CD14-positive monocyte (primary cell): ENCODE measurements around the gene SFT2D2. TPM values are rescaled to one million over a fixed set of nuclear protein-coding genes. Genes with fewer than 3 reads are reported as not detected.

Experiments
- DNase-seq, 3 donors: peaks; one replicate each; pipeline ENCODE4 v3.0.0-alpha.2; 2011 to 2022
- H2AFZ ChIP-seq: 2 replicates; pipeline ENCODE4 v1.6.0; 2012; ENCODE audit warnings: mild to moderate bottlenecking, low read depth, low read length, inconsistent platforms; ENCODE audit not compliant: insufficient read depth, poor library complexity, severe bottlenecking
- H3K27ac ChIP-seq, 2 donors: 1 replicate in 1 of 2; 2 replicates in 1 of 2; pipeline ENCODE4 v1.5.1; 2012 to 2013; ENCODE audit warnings: low read length in 2 of 2, control low read depth in 1 of 2, inconsistent platforms in 1 of 2, low read depth in 1 of 2, mild to moderate bottlenecking in 1 of 2
- H3K27me3 ChIP-seq, 2 donors: one replicate each; pipeline versions ENCODE4 v1.6.0 to v1.6.1; 2011 to 2013; ENCODE audit warnings: low read length in 2 of 2; ENCODE audit not compliant: control insufficient read depth in 2 of 2, insufficient read depth in 2 of 2
- H3K36me3 ChIP-seq, 2 donors: replicated peaks in 1 of 2; 1 replicate in 1 of 2; 2 replicates in 1 of 2; pipeline versions ENCODE4 v1.5.1 to v1.6.1; 2012 to 2013; ENCODE audit warnings: low read length in 2 of 2, control low read depth in 1 of 2, inconsistent platforms in 1 of 2, mild to moderate bottlenecking in 1 of 2; ENCODE audit not compliant: insufficient read depth in 2 of 2, control insufficient read depth in 1 of 2
- H3K4me1 ChIP-seq, 2 donors: 1 replicate in 1 of 2; 2 replicates in 1 of 2; pipeline versions ENCODE4 v1.5.1 to v1.6.1; 2012 to 2013; ENCODE audit warnings: low read length in 2 of 2, control low read depth in 1 of 2, inconsistent platforms in 1 of 2, mild to moderate bottlenecking in 1 of 2, moderate library complexity in 1 of 2; ENCODE audit not compliant: insufficient read depth in 2 of 2, control insufficient read depth in 1 of 2
- H3K4me2 ChIP-seq: replicated peaks from 2 replicates; pipeline ENCODE3; 2012; ENCODE audit warnings: low read length, moderate library complexity, mild to moderate bottlenecking; ENCODE audit not compliant: poor library complexity, severe bottlenecking; ENCODE audit errors: extremely low read depth
- H3K4me3 ChIP-seq, 3 experiments: fragments of 200-600 bp in 1 of 3; sonication (generic) in 1 of 3; replicated peaks in 1 of 3; 1 replicate in 2 of 3; 2 replicates in 1 of 3; pipeline ENCODE4 v1.5.1; 2011 to 2013; ENCODE audit warnings: low read length in 3 of 3, mild to moderate bottlenecking in 3 of 3, control low read depth in 2 of 3, low read depth in 2 of 3, inconsistent platforms in 1 of 3, moderate library complexity in 1 of 3
- H3K79me2 ChIP-seq: 2 replicates; pipeline ENCODE4 v1.6.0; 2012; ENCODE audit warnings: mild to moderate bottlenecking, control low read depth, inconsistent platforms, low read length, moderate library complexity; ENCODE audit not compliant: insufficient read depth
- H3K9ac ChIP-seq: 2 replicates; pipeline ENCODE4 v1.6.0; 2017; ENCODE audit warnings: low read length, mild to moderate bottlenecking; ENCODE audit not compliant: insufficient read depth, poor library complexity, severe bottlenecking
- H3K9me3 ChIP-seq, 2 donors: replicated peaks in 1 of 2; 1 replicate in 1 of 2; 2 replicates in 1 of 2; pipeline versions ENCODE4 v1.5.1 to v1.6.1; 2012 to 2013; ENCODE audit warnings: low read length in 2 of 2, control low read depth in 1 of 2; ENCODE audit not compliant: control insufficient read depth in 1 of 2, insufficient read depth in 1 of 2
- H4K20me1 ChIP-seq: 2 replicates; pipeline ENCODE4 v1.6.0; 2012; ENCODE audit warnings: mild to moderate bottlenecking, low read length, control low read depth, moderate library complexity; ENCODE audit not compliant: insufficient read depth
- H3K27ac Mint-ChIP-seq, 7 donors: one replicate each; pipeline ENCODE4 v1.8.0; 2020; ENCODE audit warnings: mild to moderate bottlenecking in 7 of 7, mixed read lengths in 7 of 7, moderate library complexity in 6 of 7, inconsistent platforms in 2 of 7
- H3K27me3 Mint-ChIP-seq, 3 donors: one replicate each; pipeline ENCODE4 v1.8.0; 2021 to 2022; ENCODE audit warnings: low read depth in 3 of 3, mild to moderate bottlenecking in 3 of 3, mixed read lengths in 3 of 3, moderate library complexity in 3 of 3, inconsistent platforms in 1 of 3
- H3K36me3 Mint-ChIP-seq, 2 donors: one replicate each; pipeline ENCODE4 v1.8.0; 2020; ENCODE audit warnings: mixed read lengths in 2 of 2, inconsistent platforms in 1 of 2, mild to moderate bottlenecking in 1 of 2
- H3K4me1 Mint-ChIP-seq: one replicate; pipeline ENCODE4 v1.8.0; 2020; ENCODE audit warnings: mild to moderate bottlenecking, mixed read lengths
- H3K4me3 Mint-ChIP-seq, 2 donors: one replicate each; pipeline ENCODE4 v1.8.0; 2020; ENCODE audit warnings: mild to moderate bottlenecking in 2 of 2, mixed read lengths in 2 of 2, moderate library complexity in 1 of 2
- H3K9me3 Mint-ChIP-seq, 7 donors: one replicate each; pipeline ENCODE4 v1.8.0; 2020 to 2022; ENCODE audit warnings: mixed read lengths in 7 of 7, mild to moderate bottlenecking in 6 of 7, moderate library complexity in 6 of 7, inconsistent platforms in 2 of 7
- WGBS: methylation state at CpG from one replicate; pipeline ENCODE4 v1.1.5; 2013; ENCODE audit warnings: missing lambda C conversion rate; ENCODE audit not compliant: insufficient coverage; 5-methylcytosine and 5-hydroxymethylcytosine counted together
- intact Hi-C, 2 donors: fragments of 100-400 bp; cut with micrococcal nuclease; formaldehyde crosslinking; loops; one replicate each; pipeline versions ENCODE4 v1.15.0 to v1.15.1; 2023
- polyA plus RNA-seq, 3 donors: library from polyadenylated mRNA; depleted of rRNA in 1 of 3; unstranded in 2 of 3; stranded (reverse) in 1 of 3; fragments of 300-500 nt in 2 of 3; fragments of >200 nt in 1 of 3; fragmentation: Illumina TruSeq in 2 of 3; gene quantifications; 1 replicate in 2 of 3; 2 replicates in 1 of 3; pipeline ENCODE4 v1.2.3, GENCODE V29; 2012 to 2021
- TF ChIP-seq, protein P1 (sequence below): fragments of 200-600 bp; IDR thresholded peaks from one replicate; pipeline ENCODE4 v1.8.0; 2022; ENCODE audit warnings: antibody characterized with exemption, mild to moderate bottlenecking

SFT2D2 gene
- polyA plus RNA-seq, 3 donors = 23.7 to 46.6 (median 34.9) TPM

DNA sequence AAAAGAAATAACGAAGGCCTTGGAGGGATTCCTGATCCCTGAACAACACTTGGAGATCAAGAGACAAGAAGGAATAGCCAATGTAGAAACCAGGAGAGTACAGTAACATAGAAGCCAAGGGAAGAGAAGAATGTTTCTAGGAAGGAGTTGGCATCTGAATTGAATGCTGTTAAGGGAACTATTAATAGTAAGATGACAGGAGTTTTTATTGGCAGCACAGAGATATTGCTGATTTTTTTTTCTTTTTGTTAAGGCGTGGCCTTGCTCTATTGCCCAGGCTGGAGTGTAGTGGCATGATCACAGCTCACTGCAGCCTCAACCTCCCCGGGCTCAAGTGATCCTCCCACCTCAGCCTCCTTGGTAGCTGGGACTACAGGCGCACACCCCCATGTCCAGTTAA lies 9.6 kb upstream of the SFT2D2 start:
- peaks cover 6 to 18% (median 16%) of the 10 kb centered on the region in 7 donors for H3K9me3 Mint-ChIP-seq

DNA sequence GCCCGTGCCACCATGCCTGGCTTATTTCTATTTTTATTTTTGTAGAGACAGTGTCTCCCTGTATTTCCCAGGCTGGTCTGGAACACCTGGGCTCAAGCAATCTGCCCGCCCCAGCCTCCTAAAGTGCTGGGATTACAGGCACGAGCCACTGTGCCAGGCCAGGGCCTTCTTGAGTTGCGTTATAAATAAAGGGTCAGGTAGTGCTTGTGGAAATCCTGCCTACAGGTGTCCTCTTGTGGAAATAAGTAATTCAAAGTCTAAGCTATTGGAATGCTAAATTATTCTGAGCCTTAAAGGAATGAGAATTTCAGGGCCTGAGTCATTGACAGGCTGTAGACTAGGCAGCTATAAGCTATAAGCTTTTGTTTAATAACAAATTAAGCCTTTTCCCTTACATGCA lies 8.1 kb upstream of the SFT2D2 start:
- Mint-ChIP-seq H3K36me3 (no peaks in the 10 kb centered on the region), H3K27ac (no peak overlapping the region), H3K4me3 (no peak overlapping the region), H3K4me1 (peaks cover 3% of the 10 kb centered on the region), H3K27me3 (peaks cover 0 to 7% (median 1%) of the 10 kb centered on the region in 3 donors), H3K9me3 (peaks cover 3 to 11% (median 7%) of the 10 kb centered on the region in 7 donors)
- Histone ChIP-seq H2AFZ (no peak overlapping the region), H3K9me3 (no peaks in the 10 kb centered on the region), H3K4me3 (no peak overlapping the region), H3K36me3 (no peaks in the 10 kb centered on the region), H3K27me3 (no peaks in the 10 kb centered on the region), H3K79me2 (no peaks in the 10 kb centered on the region), H3K27ac (no peak overlapping the region), H4K20me1 (no peaks in the 10 kb centered on the region), H3K4me2 (no peak overlapping the region), H3K4me1 (no peaks in the 10 kb centered on the region), H3K9ac (no peak overlapping the region)
- intact Hi-C loops = no loop called here
- TF ChIP-seq, protein P1, sequence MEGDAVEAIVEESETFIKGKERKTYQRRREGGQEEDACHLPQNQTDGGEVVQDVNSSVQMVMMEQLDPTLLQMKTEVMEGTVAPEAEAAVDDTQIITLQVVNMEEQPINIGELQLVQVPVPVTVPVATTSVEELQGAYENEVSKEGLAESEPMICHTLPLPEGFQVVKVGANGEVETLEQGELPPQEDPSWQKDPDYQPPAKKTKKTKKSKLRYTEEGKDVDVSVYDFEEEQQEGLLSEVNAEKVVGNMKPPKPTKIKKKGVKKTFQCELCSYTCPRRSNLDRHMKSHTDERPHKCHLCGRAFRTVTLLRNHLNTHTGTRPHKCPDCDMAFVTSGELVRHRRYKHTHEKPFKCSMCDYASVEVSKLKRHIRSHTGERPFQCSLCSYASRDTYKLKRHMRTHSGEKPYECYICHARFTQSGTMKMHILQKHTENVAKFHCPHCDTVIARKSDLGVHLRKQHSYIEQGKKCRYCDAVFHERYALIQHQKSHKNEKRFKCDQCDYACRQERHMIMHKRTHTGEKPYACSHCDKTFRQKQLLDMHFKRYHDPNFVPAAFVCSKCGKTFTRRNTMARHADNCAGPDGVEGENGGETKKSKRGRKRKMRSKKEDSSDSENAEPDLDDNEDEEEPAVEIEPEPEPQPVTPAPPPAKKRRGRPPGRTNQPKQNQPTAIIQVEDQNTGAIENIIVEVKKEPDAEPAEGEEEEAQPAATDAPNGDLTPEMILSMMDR = no peak
- WGBS = 100% methylated on average over 1 of the region's 4 CpGs
- no peak for DNase-seq

More for the DNA sequence above, 9.6 kb upstream of the SFT2D2 start:
- Histone ChIP-seq H3K27me3 (no peaks in the 10 kb centered on the region), H3K4me1 (no peaks in the 10 kb centered on the region), H3K27ac (no peak overlapping the region), H3K79me2 (no peaks in the 10 kb centered on the region), H3K9ac (no peak overlapping the region), H2AFZ (no peak overlapping the region), H3K9me3 (no peaks in the 10 kb centered on the region), H3K4me3 (no peak overlapping the region), H3K36me3 (no peaks in the 10 kb centered on the region), H4K20me1 (no peaks in the 10 kb centered on the region), H3K4me2 (no peak overlapping the region)
- Mint-ChIP-seq H3K36me3 (no peaks in the 10 kb centered on the region), H3K4me1 (peaks cover 3% of the 10 kb centered on the region), H3K27ac (no peak overlapping the region), H3K4me3 (no peak overlapping the region), H3K27me3 (peaks cover 0 to 7% (median 1%) of the 10 kb centered on the region in 3 donors)
- WGBS = 80% methylated on average over 1 of the region's 4 CpGs
- intact Hi-C loops = no loop called here
- DNase-seq = no peak
- TF ChIP-seq, protein P1 = no peak
